Pons (tissue), 1 donor: ENCODE results near the gene MAMLD1.
"Not testable (repeated sequence)": the region's sequence is repeated elsewhere in the genome, so short reads cannot be mapped to it uniquely, and the experiment has no call there.

ENCODE experiments used
- DNase-seq: peaks from one replicate; pipeline ENCODE4 v3.0.0-alpha.2; 2016; ENCODE audit warnings: low spot score

MAMLD1 gene, protein sequence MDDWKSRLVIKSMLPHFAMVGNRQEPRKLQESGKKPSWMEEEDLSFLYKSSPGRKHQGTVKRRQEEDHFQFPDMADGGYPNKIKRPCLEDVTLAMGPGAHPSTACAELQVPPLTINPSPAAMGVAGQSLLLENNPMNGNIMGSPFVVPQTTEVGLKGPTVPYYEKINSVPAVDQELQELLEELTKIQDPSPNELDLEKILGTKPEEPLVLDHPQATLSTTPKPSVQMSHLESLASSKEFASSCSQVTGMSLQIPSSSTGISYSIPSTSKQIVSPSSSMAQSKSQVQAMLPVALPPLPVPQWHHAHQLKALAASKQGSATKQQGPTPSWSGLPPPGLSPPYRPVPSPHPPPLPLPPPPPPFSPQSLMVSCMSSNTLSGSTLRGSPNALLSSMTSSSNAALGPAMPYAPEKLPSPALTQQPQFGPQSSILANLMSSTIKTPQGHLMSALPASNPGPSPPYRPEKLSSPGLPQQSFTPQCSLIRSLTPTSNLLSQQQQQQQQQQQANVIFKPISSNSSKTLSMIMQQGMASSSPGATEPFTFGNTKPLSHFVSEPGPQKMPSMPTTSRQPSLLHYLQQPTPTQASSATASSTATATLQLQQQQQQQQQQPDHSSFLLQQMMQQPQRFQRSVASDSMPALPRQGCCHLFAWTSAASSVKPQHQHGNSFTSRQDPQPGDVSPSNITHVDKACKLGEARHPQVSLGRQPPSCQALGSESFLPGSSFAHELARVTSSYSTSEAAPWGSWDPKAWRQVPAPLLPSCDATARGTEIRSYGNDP

DNA sequence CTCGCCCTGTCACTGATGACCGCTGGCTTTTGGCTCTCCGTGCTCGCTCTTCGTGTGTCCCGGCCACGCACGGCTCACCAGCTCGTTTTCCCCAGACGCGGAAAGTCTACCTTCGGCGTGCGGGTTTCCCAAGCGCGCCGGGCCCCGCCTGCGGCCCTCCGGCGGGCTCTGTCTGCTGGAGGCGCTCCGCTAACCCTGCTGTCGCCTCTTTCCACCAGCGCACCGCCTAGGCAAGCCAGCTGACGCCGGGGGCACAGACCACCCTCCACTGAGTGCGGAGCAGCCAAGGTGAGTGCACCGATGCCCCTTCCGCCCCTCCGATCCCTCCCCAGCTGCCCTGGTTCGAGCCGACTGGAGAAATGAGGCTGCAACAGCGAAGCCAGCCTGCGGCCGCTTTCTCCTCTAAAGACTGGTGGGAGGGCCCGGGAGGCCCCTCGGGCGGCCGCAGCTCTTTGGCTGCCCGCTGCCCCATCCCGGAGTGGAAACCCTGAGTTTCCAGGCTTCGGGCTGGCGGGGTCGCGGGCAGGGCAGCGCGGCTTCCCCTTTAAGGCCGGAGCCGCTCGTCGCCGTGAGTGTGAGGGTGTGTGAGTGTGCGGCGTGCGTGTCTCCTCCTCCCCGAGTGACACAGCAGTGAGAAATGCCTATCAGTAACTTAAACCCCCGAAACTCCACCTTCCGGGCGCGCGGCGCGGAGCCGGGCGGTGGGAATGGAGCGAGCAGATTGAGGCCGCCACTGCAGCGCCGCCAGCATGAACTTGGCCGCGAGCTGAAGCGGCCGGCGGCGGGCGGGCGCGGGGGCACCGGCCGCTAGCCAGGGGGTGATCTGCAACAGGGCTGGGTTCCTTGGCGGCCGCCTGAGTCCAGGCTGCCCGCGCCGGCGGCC lies at the start of gene MAMLD1:
TSS of gene MAMLD1 (plus strand) at position 719 of the 883 bp plus-strand sequence. CDS start 82,200 bp downstream, outside the sequence.
- DNase-seq = peak; percentile 50

DNA sequence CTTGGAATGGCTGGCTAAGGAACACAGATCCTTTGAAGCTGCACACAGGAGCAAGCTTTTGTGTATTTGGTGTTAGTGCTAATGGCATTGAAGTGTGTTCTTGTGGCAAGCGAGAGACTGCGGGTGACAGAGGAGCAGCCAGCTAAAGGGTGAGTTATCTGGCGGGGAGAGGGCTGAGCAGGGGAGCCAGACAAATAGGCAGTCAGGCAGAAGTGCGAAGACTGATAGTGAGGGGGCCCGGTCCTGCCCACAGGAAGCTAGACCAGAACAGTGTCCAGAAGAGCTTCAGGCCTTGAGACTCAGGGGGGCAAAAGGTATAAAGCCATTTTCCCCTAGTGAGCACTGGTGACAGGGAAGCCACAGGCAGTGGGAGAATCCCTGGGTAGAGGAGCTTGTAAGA lies 49.6 kb upstream of the MAMLD1 start:
- DNase-seq = no peak

DNA sequence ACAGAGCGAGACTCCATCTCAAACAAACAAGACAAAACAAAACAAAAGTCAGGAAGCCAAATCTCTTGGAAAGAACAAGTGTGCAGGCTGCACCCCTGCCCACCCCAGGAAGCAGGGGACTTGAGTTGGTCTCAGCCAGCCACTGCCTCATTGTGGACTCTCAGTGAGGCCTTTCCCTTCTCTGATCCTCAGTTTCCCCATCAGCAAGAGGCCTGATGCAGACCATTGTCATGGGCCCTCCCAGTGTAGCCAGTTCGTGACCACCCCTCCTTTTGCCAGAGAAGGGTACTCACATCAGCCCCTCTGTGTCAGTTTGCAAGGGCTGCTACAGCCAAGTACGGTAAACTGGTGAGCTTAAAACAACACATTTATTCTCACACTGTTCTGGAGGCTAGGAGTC lies 48.9 kb upstream of the MAMLD1 start:
- no peak for DNase-seq

DNA sequence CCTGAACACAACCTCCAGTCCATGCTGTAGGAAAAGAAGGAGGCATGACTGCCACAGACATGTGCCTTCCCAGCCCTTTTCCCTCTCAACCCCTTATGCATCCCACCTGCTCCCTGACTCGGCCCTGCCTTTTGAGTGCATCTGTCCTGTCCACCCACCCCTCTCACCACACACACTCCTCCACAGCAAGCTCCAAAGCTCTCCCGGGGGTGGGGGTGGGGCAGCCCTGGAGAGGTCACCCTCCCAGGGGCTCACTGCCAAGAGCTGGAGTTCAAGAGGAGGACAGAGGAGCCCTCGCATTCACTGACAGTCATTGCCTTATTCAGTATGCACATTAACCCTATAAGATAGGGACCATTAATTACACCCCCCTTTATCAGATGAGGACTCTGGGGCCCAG lies 46.6 kb upstream of the MAMLD1 start:
- DNase-seq = no peak

DNA sequence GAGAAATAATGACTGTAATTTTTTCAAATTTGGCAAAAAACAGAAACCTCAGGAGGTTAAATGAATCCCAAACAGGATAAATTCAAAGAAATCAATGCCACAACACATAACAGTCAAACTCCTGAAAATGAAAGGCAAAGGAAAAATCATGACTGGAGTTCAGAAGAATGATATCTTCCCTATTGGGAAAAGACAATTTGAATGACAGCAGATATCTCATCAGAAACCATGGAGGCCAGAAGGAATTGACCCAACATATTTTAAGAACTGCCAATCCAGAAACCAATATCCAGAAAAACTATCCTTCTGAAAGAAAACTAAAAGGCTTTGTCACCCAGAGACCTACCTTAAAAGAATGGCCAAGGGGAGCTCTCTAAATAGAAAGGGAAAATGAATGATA lies 40.1 kb upstream of the MAMLD1 start:
- DNase-seq = no peak

DNA sequence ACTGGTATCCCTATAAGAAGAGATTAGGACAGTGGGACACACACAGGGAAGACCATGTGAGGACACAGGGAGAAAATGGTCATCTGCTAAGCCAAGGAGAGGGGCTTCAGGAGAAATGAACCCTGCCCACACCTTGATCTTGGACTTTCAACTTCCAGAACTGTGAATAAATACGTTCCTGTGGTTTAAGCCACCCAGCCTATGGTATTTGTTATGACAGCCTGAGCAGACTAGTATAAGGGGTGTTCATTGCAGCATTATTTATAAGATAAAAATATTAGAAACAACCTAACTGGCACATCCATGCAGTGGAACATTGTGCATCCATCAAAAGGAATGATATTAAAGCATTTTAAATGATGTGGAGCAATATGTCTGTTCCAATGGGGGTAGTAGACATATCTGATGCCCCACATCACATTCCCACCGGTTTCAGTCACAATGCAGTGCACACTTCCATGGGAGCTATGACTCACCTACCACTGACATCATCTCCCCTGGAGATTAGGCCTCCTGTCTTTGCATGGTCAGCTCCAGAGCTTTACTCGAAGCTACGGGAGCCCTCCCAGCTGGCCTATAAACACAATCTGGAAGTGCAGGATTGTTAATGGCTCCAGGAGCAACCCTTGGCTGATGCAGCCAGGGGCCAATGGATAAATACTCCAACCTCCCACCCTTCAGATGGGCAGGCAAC lies 38.9 kb upstream of the MAMLD1 start:
- DNase-seq = no peak

DNA sequence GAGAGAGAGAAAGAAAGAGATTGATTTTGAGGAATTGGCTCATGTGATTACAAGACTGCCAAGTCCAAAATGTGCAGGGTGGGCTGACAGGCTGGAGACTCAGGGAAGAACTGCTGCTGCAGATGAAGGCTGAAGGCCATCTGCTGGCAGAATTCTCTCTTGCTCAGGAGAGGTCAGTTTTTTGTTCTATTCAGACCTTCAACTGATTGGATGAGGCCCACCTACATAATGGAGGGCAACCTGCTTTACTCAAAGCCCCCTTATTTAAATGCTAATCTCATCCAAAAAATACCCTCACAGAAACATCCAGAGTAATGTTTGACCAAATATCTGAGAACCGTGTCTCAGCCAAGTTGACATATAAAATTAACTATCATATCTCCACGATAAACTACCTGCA lies 38.2 kb upstream of the MAMLD1 start:
- DNase-seq = no peak

DNA sequence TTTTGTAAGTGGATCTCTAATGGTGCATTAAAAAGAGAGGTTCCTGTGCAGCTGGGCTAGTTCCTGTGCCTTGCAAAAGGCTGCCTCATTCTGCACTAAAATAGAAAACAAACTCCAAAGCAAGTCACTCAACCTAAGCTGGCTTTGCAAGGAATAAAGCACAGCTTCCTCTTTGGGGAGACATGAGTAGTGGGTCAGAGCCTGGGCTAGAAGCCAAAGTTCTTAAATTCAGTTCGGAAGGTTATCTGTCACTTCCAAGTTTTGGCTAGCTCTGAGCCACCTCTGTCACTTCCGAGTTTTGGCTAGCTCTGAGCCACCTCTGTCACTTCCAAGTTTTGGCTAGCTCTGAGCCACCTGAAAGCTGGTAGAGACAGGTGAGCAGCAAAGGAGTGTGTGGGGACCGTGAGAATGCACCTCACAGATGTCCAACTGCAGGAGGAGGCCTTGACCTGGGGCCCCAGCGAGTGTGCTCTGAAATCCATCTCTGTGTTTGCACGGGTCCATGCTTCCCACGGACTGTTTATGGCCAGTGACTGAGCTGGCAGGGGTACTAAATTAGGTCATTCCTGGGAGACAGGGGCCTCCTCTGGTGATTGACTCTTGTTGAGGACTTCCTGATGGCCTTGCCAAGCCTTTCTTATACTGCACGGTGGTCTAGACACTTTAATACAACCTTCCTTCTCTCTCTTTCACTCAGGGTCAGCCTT lies 36.4 kb upstream of the MAMLD1 start:
- no peak for DNase-seq

DNA sequence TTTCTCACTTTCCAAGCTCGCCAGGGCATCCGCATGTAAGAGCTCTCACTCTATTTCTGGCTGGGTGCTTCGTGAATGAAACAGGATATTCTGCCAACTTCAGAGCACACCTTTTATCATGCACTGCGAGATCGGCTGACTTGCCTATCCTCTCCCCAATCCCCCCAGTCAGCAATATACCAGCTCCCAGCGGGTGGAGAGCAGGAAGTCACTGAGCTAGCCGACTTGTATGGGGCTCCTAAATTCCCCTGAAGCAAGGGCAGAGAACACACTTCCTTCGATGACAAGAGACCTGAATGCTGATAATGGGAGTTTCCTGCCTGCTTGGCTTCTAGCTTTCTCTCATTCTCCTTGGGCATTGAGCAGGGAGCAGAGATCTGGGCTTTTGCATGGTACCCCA lies 33.8 kb upstream of the MAMLD1 start:
- DNase-seq = no peak

DNA sequence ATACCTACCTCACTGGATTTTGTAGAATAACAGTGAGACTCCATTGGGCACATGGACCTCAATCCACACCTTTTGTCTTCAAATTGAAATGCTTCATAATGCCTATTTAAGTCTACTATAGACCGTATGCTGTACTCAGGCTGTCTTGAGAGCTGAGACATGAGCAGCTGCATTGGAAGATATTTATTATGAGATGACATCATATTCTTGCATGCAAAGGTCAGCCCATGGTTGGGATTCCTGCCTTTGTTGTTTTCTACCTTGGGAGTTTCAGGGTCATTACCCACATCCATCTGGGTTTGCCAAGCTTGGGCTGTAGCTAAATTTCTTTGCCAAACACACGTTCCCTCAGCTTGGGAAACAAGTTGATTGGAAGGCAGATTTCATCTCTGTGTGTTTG lies 33.2 kb upstream of the MAMLD1 start:
- DNase-seq = no peak

DNA sequence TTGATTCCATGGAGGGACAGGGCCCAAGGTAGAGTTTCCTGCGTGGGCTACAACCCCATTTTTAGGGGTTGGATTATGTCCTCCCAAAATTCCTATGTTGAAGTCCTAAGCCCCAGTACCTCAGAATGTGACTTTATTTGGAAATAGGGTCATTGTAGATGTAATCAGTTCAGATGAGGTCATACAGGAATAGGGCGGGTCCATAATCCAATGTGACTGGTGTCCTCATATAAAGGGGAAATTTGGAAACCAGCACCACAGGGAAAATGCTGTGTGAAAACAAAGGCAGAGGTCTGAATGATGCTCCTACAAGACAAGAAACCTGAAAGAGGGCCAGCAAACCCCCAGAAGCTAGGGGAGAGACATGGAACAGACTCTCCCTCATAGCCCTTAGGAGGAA lies 31.1 kb upstream of the MAMLD1 start:
- DNase-seq = no peak

DNA sequence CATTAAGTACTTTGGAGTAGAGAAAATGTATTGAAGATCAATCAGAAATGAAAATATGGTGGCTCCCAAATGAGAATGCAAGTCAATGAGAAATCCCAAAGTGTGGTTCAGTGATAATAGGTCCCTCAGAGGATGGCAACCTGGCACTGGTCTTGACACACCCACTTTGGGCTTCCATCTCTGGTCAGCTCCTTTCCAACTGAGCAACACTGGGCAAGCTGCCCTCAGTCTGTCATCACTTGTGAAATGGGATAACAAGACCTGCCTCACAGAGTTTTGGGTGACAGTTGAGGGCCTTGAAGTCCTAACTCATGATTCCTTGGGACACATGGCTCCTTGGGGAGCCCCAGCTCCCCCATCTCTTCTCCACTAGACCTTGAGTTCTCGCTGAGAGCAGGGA lies 29.0 kb upstream of the MAMLD1 start:
- DNase-seq = no peak

DNA sequence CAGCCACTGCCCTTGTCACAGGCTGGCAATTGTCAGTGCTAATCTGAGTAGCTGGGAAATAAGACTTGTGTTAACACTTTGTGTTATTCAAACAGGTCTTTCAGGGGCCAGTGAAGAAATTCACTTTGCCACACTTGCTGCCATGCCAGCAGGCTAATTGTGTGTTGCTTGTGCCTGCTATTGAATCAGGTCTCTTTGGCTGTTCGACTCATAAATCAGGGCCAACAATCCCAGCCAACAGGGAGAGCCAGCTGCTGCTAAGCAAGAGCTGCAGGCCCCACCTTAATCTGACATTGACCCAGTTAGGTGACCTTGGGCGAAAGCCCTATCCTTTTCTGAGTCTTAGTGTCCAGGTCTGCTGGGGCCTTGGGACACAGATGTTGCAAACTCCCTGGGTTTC lies 28.1 kb upstream of the MAMLD1 start:
- peak; percentile 9 for DNase-seq

DNA sequence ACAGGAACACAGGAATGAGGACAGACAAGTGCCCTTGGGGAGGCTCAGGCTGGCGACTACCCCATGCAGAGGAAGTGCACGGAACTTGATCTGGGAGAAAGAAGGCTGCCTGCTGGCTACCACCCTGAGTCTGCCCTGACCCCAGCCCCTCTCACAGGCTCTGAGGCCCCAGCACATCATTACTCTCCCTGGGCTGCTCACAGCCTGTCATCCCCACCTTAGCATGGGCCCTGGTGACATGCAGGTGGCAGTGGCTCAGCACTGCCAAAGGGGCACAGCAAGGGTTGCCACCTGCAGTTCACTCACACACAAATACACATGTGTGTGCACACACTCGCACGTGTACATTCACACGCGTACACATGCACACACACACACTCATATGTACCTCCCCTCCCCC lies 26.1 kb upstream of the MAMLD1 start:
- no peak for DNase-seq

DNA sequence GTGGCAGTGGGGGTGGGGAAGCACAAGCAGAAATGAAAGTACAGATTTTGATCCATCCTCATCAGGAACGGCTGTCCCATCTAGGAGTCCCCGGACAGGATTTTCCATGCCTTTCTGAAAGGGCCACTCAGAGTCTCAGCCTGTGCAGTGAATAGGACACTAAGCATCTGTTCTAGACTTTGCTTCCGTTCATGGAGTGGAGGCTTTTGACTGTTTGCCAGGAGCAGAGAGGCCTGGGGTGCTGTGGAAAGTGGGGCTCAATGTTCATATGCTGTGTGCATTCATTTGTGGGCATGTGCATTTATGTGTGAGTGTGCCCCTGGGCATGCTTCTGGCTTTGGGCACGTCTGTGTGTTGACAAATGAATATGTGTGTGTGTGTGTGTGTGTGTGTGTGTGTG lies 25.6 kb upstream of the MAMLD1 start:
- no peak for DNase-seq

DNA sequence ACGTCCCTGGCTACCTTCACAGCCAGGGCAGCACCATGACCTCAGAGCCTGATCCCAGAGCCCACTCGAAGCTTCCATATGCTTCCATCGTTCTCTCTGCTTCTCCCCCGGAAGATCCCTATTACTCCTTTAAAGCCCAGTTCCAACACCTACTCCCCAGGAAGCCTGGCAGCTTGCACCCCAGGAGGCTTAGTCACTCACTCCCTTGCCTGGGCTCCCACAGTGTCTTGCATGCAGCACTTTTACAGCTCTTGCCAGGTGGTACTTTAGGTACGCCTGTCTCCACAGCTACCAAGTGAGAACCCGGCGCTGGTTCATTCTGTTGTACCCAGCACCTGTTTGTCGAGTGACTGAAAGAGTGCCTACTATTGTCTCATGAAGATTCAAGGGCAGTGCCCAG lies 24.5 kb upstream of the MAMLD1 start:
- DNase-seq = no peak

DNA sequence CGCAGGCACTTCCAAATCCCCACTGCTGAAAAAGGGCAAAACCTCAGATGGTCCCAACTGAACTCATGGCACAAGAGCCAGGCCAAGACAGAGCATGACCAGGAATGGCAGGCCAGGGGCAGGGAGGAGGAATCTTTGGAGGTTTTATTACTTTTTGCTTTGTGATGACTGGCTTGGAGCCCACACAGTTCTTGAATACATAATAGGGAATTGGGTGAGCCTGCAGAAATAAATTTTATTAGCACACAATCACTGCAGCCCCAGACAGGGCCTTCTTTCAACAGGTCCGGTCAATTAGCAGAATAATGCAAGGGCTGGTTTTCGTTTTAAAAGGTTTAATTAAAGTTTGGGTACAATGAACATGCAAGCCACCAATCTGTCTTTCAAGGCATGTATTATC lies 23.4 kb upstream of the MAMLD1 start:
- no peak for DNase-seq

DNA sequence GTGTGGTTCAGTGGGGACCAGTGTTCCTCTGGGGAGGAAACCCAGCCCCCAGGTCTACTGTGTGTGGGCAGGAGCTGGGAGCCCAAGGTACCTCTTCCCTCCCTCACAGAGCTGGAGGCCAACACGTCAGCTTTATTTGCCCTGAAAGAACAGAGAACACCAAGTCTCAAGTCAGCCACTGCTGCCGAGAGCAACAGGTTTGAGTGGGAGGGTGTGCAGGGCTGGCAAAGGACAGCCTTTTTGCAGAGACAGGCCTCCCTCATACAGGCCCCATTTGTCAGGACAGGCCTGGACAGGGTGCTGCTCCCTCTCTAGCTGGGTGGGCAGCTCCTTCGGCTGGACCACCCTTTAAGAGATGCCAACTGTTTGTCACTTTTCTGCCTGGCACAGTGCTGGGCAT lies 22.8 kb upstream of the MAMLD1 start:
- not testable (repeated sequence) for DNase-seq

DNA sequence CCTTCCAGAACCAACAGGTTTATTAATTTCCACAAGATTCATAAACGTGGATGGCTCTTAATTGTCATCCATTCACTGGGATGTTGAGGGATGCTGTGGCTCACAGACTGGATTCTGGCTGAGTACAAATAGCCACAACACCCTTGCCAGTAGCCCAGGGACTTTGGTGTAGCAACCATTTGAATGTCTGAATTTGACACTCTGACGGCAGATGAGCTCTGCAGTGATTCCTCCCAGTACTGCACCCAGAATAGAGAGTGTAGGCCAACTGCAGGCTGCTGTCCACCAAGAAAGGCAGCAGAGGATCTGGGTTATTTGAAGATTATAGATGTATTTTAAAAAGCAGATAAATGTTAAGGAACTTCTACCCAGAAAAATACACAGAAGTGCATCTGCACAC lies 15.6 kb upstream of the MAMLD1 start:
- no peak for DNase-seq

DNA sequence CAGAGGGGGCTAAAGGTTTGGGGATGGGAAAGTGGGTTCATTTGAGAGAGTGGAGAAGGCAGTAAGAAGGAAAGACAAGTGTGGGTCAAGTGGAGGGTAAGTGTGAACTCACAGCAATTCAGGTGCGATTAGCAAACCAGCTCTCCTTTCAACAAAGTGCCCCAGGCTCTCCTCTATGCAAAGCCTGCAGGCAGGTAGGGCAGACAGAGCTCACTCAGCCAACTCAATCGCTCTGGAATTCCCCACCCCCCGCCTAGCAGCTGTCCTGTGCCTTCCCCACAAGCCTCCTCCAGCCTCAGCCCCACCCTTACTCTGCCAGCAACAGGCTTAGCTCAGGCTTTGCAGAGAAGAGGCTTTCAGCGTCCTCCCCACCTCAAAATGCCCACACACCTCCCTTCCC lies 14.8 kb upstream of the MAMLD1 start:
- DNase-seq = no peak

DNA sequence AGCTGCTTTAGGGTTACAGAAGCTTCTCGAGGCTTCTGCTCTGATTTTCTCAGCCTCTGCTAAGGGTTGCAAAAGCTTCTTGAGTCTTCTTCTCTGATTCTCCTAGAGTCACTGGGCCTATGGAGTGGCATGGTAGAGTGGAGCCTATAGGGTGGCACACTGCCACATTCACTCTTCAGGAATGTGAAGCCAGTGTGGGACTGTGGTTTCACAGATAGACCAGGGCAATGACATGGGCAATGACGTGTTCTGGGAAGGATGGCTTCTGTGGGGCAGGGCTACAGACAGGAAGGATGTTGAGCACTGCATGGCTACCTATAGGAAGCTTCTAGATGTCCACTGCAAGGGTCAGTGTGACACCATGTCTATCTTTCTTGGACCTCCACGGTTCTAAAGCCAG lies 11.0 kb upstream of the MAMLD1 start:
- DNase-seq = no peak
